CD4-positive, alpha-beta T cell treated with Interleukin-12 subunit alpha and Interleukin-12 subunit beta, for 1 hour (primary cell): ENCODE measurements around the gene FOXL3.

ENCODE experiments used
- DNase-seq: peaks from one replicate; pipeline ENCODE4 v3.0.0-alpha.2; 2020

The FOXL3 gene

GRCh38 chr7:255721-256361, 34.1 kb upstream of the FOXL3 start:
- DNase-seq = no peak

- DNase-seq = no peak
Observed at GRCh38 chr7:256461-256940, 33.5 kb upstream of the FOXL3 start.

DNA sequence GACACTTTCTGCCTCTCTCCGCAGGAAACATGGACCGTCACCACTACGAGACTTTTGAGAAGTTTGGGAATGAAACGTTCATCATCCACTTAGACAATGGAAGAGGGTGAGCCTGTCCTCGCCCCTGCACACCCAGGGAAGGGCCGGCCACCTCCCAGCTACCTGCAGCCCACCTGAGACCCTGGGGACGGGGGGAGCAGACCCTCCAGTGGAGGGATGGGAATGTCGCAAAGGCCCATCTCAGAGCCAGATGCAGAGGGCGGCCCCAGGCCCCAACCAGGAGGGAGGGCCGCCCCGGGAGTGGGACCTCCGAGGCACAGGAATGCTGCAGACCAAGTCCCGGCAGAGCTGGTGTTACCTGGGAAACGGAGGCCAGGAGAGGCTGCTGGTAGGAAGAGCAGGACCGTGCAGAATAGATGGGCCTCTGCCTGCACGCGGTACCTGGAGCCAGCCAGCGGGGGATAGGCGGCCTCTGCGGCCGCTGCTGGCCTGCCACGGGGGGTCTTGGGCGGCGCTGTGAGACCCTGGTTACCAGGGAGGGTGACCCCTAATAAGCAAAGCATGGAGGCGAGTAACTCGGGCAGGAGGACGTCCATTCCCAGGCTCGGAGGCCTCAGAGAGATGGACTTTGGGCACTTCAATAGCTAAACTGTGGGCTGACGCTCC, 32.9 kb upstream of the FOXL3 start:
- DNase-seq = no peak

DNA sequence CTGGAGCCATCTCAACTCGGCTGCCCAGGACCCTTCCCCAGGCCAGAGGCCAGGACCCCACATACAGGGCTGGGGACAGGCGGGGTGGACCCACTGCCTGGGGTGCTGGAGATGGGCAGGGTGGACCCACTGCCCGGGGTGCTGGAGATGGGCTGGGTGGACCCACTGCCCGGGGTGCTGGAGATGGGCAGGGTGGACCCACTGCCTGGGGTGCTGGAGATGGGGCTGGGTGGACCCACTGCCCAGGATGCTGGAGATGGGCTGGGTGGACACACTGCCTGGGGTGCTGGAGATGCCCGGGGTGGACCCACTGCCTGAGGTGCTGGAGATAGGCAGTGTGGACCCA, 32.4 kb upstream of the FOXL3 start:
- no peak for DNase-seq

DNA sequence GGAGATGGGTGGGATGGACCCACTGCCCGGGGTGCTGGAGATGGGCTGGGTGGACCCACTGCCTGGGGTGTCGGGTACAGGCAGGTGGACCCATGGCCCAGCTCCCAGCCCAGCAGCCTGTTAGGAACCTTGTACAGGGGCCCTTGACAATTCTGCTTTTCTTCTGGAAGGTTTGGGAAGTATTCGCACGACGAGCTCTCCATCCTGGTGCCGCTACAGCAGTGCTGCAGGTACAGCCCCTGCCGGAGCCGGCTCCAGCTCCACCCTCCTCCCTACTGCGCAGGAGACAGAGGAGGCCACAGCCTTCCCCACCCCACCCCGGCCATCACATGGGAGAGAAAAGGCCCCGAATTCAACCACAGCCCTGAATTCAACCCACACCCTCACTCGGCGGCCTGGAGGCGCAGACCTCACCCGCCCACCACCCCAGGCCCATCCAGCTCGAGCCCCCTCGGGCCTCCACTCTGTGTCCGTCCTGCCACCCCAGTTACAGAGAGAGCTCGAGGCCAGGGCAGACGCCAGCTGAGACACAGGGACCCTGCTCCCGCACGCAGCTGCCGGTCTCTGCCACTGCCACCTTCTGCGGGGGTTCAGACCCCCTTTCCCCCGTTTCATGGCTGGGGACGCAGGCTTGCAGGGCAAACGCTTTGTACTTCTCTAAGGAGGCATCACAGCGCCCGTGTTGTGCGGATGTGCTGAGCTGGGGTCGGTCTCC, 31.3 kb upstream of the FOXL3 start:
- DNase-seq = no peak

- no peak for DNase-seq
Observed at GRCh38 chr7:259191-259505, 30.8 kb upstream of the FOXL3 start.

DNA sequence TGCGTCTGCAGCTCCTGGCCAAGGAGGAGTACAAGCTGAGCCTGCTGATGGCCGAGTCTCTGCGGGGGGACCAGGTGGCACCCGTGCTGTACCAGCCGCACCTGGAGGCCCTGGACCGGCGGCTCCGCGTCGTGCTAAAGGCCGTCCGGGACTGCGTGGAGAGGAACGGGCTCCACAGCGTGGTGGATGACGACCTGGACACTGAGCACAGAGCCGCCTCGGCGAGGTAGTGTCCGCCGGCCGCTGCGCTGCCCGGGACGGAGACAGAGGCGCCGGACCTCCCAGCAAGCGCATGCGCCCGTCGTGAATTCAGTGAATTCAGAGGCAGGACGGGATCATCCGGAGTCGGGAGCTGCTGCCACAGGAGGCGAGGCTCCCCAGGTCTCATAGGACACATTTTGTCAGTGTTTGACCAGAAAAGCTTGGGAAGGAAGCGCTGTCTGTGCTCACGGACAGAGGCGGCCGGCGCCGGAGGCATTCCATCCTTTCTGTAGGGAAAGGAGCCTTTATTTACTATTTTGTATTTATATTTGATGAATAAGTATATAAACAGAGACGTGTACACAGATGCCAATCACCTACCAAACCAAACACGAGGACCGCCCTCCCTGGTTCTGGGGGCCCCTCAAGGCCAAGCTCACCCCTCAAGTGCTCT, 30.1 kb upstream of the FOXL3 start:
- no peak for DNase-seq

GRCh38 chr7:260441-261281, 29.3 kb upstream of the FOXL3 start:
- no peak for DNase-seq

DNA sequence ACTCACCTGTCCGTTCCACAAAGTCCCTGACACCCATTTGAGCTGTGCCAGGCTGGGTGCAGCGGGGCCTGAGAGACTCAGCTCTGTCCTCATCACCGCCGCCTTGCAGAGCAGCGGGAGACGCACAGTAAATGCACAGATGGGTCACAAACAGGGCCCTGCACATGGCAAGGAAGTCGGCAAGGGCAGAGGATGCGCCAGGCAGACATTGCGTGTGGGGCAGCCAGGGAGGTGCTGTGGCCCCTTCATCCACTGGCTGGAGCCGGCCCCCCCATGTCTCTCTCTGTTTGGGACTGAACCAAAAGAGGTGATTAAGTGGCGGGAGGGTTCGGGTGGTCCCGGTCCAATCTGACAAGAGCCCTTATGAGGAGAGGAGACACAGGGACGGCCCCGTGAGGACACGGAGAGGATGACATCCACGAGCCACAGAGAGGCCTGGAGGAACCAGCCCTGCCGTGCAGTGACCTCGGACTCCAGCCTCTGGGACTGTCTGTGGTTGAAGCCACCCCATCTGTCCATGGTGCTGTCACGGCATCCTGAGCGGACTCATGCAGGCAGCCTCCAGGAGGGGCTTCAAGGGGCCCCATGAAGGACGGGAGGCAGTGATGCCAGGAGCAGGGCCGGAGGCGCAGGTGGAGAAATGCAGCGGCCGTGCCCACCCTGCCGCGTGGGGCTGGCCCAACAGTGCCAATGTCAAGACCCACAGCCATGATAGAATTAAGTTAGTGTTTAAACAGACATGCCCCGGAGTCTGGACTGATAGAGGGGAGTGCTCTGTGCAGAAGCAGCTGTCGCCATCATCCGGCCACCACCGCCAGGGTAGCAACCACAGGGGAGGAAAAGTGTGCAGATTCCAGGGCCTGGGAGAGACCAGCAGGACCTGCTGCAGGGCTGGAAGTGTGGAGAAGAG, 28.4 kb upstream of the FOXL3 start:
- no peak for DNase-seq

DNA sequence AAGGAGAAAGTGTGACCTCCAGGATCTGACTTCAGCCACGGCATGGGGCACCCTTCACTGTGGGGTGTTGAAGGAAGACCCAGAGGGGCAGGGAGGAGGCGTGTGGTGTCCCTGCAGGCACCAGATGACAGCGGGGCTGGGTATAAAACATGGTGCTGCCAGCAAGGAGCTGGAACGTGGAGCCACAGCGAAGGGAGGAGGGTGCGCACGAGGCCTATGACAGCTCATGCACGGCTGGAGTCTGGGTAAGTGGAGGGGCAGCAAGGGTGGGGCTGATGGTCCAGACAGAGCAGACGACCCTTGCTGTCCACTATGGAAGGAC, 27.8 kb upstream of the FOXL3 start:
- DNase-seq = no peak

GRCh38 chr7:262631-263311, 27.2 kb upstream of the FOXL3 start:
- peak; percentile 56 for DNase-seq

- peak; percentile 69 for DNase-seq
Observed at GRCh38 chr7:263483-264351, 26.3 kb upstream of the FOXL3 start.

DNA sequence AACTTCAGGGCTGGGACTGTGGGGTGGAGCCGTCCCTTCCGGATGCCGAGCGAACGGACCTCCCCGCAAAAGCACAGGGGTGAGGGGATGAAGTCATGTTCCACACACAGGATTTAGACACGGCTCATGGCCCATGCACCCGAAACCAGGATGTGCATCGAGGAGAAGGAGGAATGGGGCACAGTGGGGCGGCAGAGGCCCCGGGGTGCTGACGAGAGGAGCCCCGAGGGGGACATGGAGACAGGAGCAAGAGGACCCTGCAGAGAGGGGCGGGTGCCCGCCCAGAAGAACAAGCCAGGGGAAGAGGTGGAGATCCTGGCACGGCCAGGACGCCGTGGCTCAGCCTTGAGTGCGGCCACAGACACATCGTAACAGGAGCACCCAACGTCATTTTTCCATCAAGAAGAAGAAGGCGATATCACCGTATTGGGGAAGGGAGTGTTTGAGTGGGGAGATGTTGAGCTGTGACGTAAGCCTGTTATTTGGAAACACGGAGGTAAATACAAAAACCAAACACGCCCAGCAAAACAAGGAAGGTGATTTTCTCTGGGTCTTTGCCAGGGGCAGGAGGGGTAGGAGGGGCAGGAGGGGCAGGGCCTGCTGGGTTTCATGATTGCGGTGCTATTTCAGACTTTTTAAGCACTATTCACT, 25.3 kb upstream of the FOXL3 start:
- no peak for DNase-seq

- no peak for DNase-seq
Observed at GRCh38 chr7:265192-265997, 24.6 kb upstream of the FOXL3 start.

GRCh38 chr7:265998-266850, 23.7 kb upstream of the FOXL3 start:
- no peak for DNase-seq

DNA sequence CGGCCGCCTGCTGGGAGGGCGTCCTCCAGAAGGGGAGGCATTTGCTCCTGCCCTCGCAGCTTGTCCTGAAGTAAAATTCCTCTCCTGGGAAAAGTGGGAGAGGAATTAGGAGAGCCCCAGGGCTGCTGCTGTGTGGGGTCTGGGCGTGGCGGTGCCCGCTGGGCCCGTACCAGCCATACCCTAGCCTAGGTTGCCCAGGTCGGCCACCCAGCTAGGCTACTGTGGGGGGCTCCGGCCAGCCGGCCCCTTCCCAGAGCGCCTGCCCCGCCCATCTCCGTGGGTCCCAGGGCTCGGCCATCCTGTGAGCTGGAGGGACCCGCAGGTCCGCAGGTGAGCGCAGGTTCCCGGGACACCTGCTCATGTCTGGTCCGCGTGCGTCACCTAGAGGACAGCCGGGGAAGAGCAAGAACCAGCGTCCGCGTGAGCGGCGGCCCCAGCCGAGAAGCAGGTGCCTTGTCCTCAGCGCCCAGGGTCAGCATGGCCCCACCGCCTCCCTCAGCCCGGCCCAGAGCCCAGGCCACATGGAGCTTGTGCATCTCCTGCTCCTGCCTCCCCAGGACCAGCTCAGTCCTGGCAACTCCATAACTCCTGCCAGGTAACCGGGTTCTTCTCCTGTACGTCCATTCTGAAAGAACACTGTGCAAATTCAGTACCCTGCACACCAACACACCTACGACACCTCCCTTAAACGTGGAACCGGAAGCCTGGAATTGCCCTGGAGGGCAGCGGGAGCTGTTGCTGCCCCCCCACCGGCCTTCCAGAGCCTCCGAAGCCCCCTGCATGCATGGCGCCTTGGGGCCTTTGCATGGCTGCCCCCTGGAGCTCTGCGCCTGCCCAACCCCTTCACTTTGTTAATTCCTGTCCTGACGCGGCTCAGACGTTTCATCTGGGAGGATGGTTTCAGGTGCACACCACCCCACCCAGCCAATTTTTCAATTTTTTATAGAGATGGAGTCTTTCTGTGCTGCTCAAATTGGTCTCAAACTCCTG, 22.8 kb upstream of the FOXL3 start:
- DNase-seq = no peak

DNA sequence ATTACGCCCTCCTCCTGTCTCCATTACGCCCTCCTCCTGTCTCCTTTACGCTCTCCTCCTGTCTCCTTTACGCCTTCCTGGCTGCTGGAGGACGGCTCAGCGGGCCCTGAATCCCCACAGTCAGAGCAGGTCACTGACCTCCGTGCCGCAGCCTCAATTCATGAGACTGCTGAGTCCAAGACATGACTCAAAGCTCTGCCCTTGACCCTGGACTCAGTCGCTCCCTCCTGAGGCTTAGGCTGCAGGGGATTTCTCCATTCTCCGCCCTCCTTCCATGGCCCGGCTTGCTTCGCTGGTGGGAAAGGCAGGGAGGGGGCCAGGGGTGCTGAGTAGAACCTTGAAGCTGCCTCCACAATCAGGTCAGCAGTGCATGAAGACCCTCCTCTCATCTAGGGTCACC, 21.0 kb upstream of the FOXL3 start:
- no peak for DNase-seq
